GM10248 (cell line): Measurements from ENCODE around the gene VAV2.

Experiments used
- CTCF ChIA-PET: fragments of 300-600 bp; sonication (Branson Sonifier 250); formaldehyde crosslinking; extraction: SDS; loops from one replicate; lab custom pipeline; 2021; ENCODE audit warnings: antibody characterized with exemption; lab: Yijun Ruan, JAX
- POLR2A ChIA-PET: fragments of 350-650 bp; sonication (Branson Sonifier 250); formaldehyde crosslinking; extraction: SDS; loops from one replicate; lab custom pipeline; 2020; ENCODE audit warnings: antibody characterized with exemption; lab: Yijun Ruan, JAX
- DNase-seq: peaks from one replicate; pipeline ENCODE4 v3.0.0; 2012; ENCODE audit errors: extremely low spot score
- CTCF ChIP-seq: IDR thresholded peaks from 2 replicates; pipeline ENCODE4 v1.5.1; 2012; ENCODE audit warnings: mild to moderate bottlenecking, low read depth; ENCODE audit errors: extremely low read depth, missing control alignments, control extremely low read depth

The VAV2 gene

GRCh38 chr9:133815781-133816180, 176.3 kb downstream of the VAV2 start:
- no peak for TF ChIP-seq CTCF
- CTCF ChIA-PET, result interaction anchor here (1.7 to 1.8 kb wide), 2 partner anchors 177 to 179 kb away, joined by 4 to 6 read pairs; no protein-coding TSS in a partner anchor
- no peak for DNase-seq
- POLR2A ChIA-PET, result no interaction called here

- ChIA-PET POLR2A (no interaction called here), CTCF (interaction anchor here (1.7 to 1.8 kb wide), 2 partner anchors 178 to 180 kb away, joined by 4 to 6 read pairs; no protein-coding TSS in a partner anchor)
- DNase-seq, result no peak
- TF ChIP-seq CTCF, result no peak
Observed at GRCh38 chr9:133814586-133815208, 177.4 kb downstream of the VAV2 start.

- CTCF ChIA-PET, result interaction anchor here (1.5 to 1.7 kb wide), 2 partner anchors 31 to 181 kb away, joined by 3 to 6 read pairs; no protein-coding TSS in a partner anchor
- no peak for TF ChIP-seq CTCF
- DNase-seq, result no peak
- POLR2A ChIA-PET, result no interaction called here
Observed at GRCh38 chr9:133813749-133814585, 178.2 kb downstream of the VAV2 start.

GRCh38 chr9:133812941-133813748, 179.0 kb downstream of the VAV2 start:
- no peak for TF ChIP-seq CTCF
- no peak for DNase-seq
- POLR2A ChIA-PET, result no interaction called here
- CTCF ChIA-PET, result interaction anchor here (0.9 to 1.5 kb wide), 2 partner anchors 31 to 182 kb away, joined by 3 read pairs; no protein-coding TSS in a partner anchor

- no peak for DNase-seq
- POLR2A ChIA-PET, result no interaction called here
- TF ChIP-seq CTCF, result no peak
- CTCF ChIA-PET, result interaction anchor here (0.9 to 1.5 kb wide), 4 partner anchors 20 to 183 kb away, joined by 3 to 4 read pairs (median 3); no protein-coding TSS in a partner anchor
Observed at GRCh38 chr9:133812077-133812868, 179.9 kb downstream of the VAV2 start.
